GM23248 (cell line): ENCODE results near the gene WIPI1. TPM values are rescaled to one million over a fixed set of nuclear protein-coding genes. Genes with fewer than 3 reads are reported as not detected.
"Not testable (repeated sequence)": the region's sequence is repeated elsewhere in the genome, so short reads cannot be mapped to it uniquely, and the experiment has no call there.

Experiments used
- DNase-seq: peaks from one replicate; pipeline ENCODE4 v3.0.0-alpha.2; 2015
- H2AFZ ChIP-seq: fragments of 200-600 bp; sonication (generic); 2 replicates; pipeline ENCODE4 v1.6.1; 2016; ENCODE audit warnings: antibody characterized with exemption
- H3F3A ChIP-seq: fragments of 200-600 bp; sonication (generic); 2 replicates; pipeline ENCODE4 v1.6.1; 2016; ENCODE audit warnings: mild to moderate bottlenecking, antibody characterized with exemption, mixed run types; ENCODE audit not compliant: insufficient read depth
- H3K27ac ChIP-seq: fragments of 200-600 bp; sonication (generic); 2 replicates; pipeline ENCODE4 v1.5.1; 2016; ENCODE audit warnings: mild to moderate bottlenecking
- H3K27me3 ChIP-seq: fragments of 200-600 bp; sonication (generic); replicated peaks from 2 replicates; pipeline ENCODE4 v1.6.1; 2016; ENCODE audit warnings: mild to moderate bottlenecking; ENCODE audit not compliant: insufficient read depth
- H3K36me3 ChIP-seq: fragments of 200-600 bp; sonication (generic); 2 replicates; pipeline ENCODE4 v1.6.1; 2016; ENCODE audit warnings: low read depth, mild to moderate bottlenecking
- H3K4me1 ChIP-seq: fragments of 200-600 bp; sonication (generic); 2 replicates; pipeline ENCODE4 v1.6.1; 2016; ENCODE audit warnings: mild to moderate bottlenecking; ENCODE audit not compliant: insufficient read depth
- H3K4me2 ChIP-seq: fragments of 200-600 bp; sonication (generic); one replicate; pipeline ENCODE4 v1.6.1; 2016; ENCODE audit warnings: mild to moderate bottlenecking; ENCODE audit not compliant: unreplicated experiment
- H3K4me3 ChIP-seq: fragments of 200-600 bp; sonication (generic); 2 replicates; pipeline ENCODE4 v1.5.1; 2016; ENCODE audit warnings: mild to moderate bottlenecking
- H3K79me2 ChIP-seq: fragments of 200-600 bp; sonication (generic); 2 replicates; pipeline ENCODE4 v1.6.1; 2016; ENCODE audit warnings: mild to moderate bottlenecking; ENCODE audit not compliant: insufficient read depth
- H3K9ac ChIP-seq: fragments of 200-600 bp; sonication (generic); 2 replicates; pipeline ENCODE4 v1.6.1; 2016; ENCODE audit warnings: mild to moderate bottlenecking
- H3K9me2 ChIP-seq: fragments of 200-600 bp; sonication (generic); 2 replicates; pipeline ENCODE4 v1.6.1; 2016; ENCODE audit warnings: mixed run types, mild to moderate bottlenecking, moderate library complexity; ENCODE audit not compliant: insufficient read depth
- H3K9me3 ChIP-seq: fragments of 200-600 bp; sonication (generic); one replicate; pipeline ENCODE4 v1.6.1; 2017; ENCODE audit warnings: low read depth
- H4K20me1 ChIP-seq: fragments of 200-600 bp; sonication (generic); 2 replicates; pipeline ENCODE4 v1.6.0; 2016; ENCODE audit not compliant: insufficient read depth
- EZH2 ChIP-seq: fragments of 200-600 bp; sonication (generic); IDR thresholded peaks from 2 replicates; pipeline ENCODE4 v1.6.1; 2018; ENCODE audit warnings: antibody characterized with exemption, mild to moderate bottlenecking; ENCODE audit not compliant: insufficient read depth, poor library complexity, severe bottlenecking
- EZH2phosphoT487 ChIP-seq: fragments of 200-600 bp; sonication (generic); IDR thresholded peaks from 2 replicates; pipeline ENCODE4 v1.6.1; 2018; ENCODE audit warnings: antibody characterized with exemption, moderate library complexity, mild to moderate bottlenecking, low read depth; ENCODE audit not compliant: insufficient read depth
- WGBS, 2 experiments: methylation state at CpG; one replicate each; pipeline ENCODE4 v1.1.6; 2015 to 2017; ENCODE audit warnings: low lambda C conversion rate in 2 of 2, low coverage in 1 of 2; ENCODE audit errors: missing lambda C conversion rate in 2 of 2; 5-methylcytosine and 5-hydroxymethylcytosine counted together
- in situ Hi-C: fragments of 300-500 bp; cut with MboI; formaldehyde crosslinking; loops from 2 replicates; pipeline ENCODE4 v1.15.0; 2020
- polyA plus RNA-seq: library from polyadenylated mRNA; unstranded; fragments of >200 nt; fragmentation: Nextera tagmentation; extraction: Ambion mirVana; gene quantifications from 2 replicates; pipeline ENCODE4 v1.2.1, GENCODE V29; 2016
- total RNA-seq: library from RNA; depleted of rRNA; stranded (reverse); fragments of >200 nt; shearing (Covaris generic); gene quantifications from 2 replicates; pipeline ENCODE4 v1.2.3, GENCODE V29; 2014

The WIPI1 gene
- total and polyA plus RNA-seq, 2 experiments from 2014 or later, result 82.0 to 99.1 TPM

- Histone ChIP-seq H3F3A (no peaks in the 10 kb centered on the region; the same call in 1 of the 2 replicates), H3K27ac (no peak overlapping the region), H4K20me1 (no peaks in the 10 kb centered on the region), H3K4me3 (no peak overlapping the region), H3K4me2 (no peak overlapping the region), H2AFZ (no peak overlapping the region), H3K9me3 (no peaks in the 10 kb centered on the region), H3K9ac (no peak overlapping the region), H3K79me2 (no peaks in the 10 kb centered on the region), H3K4me1 (no peaks in the 10 kb centered on the region), H3K36me3 (no peaks in the 10 kb centered on the region), H3K9me2 (no peaks in the 10 kb centered on the region), H3K27me3 (no peaks in the 10 kb centered on the region)
- TF ChIP-seq EZH2 (no peak), EZH2phosphoT487 (no peak)
- in situ Hi-C loops, result no loop called here
- 27 to 29% methylated on average over 7 of the region's 7 CpGs for WGBS, 2 experiments
- peak; percentile 45 for DNase-seq
These were observed 41.4 kb upstream of the WIPI1 start for GRCh38 chr17:68498479-68499326.

- no peak overlapping the region for H3K4me2 ChIP-seq
These were observed 40.6 kb upstream of the WIPI1 start for GRCh38 chr17:68497885-68498319.

GRCh38 chr17:68495081-68495480 is 37.8 kb upstream of the WIPI1 start:
- H4K20me1 ChIP-seq, result no peaks in the 10 kb centered on the region
- no peaks in the 10 kb centered on the region for H3K9me2 ChIP-seq
- WGBS, 2 experiments, result 85 to 88% methylated on average over 4 of the region's 4 CpGs
- no peaks in the 10 kb centered on the region; the same call in 1 of the 2 replicates for H3F3A ChIP-seq
- H3K27me3 ChIP-seq, result no peaks in the 10 kb centered on the region
- H3K9ac ChIP-seq, result no peak overlapping the region
- no peak overlapping the region for H3K4me2 ChIP-seq
- in situ Hi-C loops, result no loop called here
- H3K4me1 ChIP-seq, result 0 out of 2 replicates have a peak, but pooled peaks cover 3% of the 10 kb centered on the region
- no peak overlapping the region for H3K4me3 ChIP-seq
- H3K9me3 ChIP-seq, result no peaks in the 10 kb centered on the region
- no peak for DNase-seq
- no peak overlapping the region for H2AFZ ChIP-seq
- H3K36me3 ChIP-seq, result no peaks in the 10 kb centered on the region
- no peaks in the 10 kb centered on the region for H3K79me2 ChIP-seq
- H3K27ac ChIP-seq, result no peak overlapping the region
- TF ChIP-seq EZH2phosphoT487 (no peak), EZH2 (no peak)

More at GRCh38 chr17:68497885-68498319, 40.6 kb upstream of the WIPI1 start:
- no peaks in the 10 kb centered on the region for H3K79me2 ChIP-seq
- no peak overlapping the region for H3K4me3 ChIP-seq
- H2AFZ ChIP-seq, result no peak overlapping the region
- in situ Hi-C loops, result no loop called here
- H3K9ac ChIP-seq, result no peak overlapping the region
- H3K27me3 ChIP-seq, result no peaks in the 10 kb centered on the region
- H4K20me1 ChIP-seq, result no peaks in the 10 kb centered on the region
- H3K9me2 ChIP-seq, result no peaks in the 10 kb centered on the region
- DNase-seq, result no peak
- H3K36me3 ChIP-seq, result no peaks in the 10 kb centered on the region
- WGBS, 2 experiments, result 55 to 66% methylated on average over 3 of the region's 3 CpGs
- no peaks in the 10 kb centered on the region for H3K9me3 ChIP-seq
- no peak overlapping the region for H3K27ac ChIP-seq
- H3F3A ChIP-seq, result no peaks in the 10 kb centered on the region; the same call in 1 of the 2 replicates
- TF ChIP-seq EZH2phosphoT487 (no peak), EZH2 (no peak)
- H3K4me1 ChIP-seq, result 0 out of 2 replicates have a peak, but pooled peaks cover 3% of the 10 kb centered on the region

- H3K9me2 ChIP-seq, H3K4me3 ChIP-seq, H3K9ac ChIP-seq, H2AFZ ChIP-seq, H3K4me1 ChIP-seq, H3K27ac ChIP-seq, H3K27me3 ChIP-seq, DNase-seq, H3F3A ChIP-seq, H4K20me1 ChIP-seq, H3K9me3 ChIP-seq, in situ Hi-C loops, H3K4me2 ChIP-seq, H3K36me3 ChIP-seq, H3K79me2 ChIP-seq: not testable (repeated sequence)
- 90 to 91% methylated on average over 8 of the region's 8 CpGs for WGBS, 2 experiments
These were observed 35.2 kb upstream of the WIPI1 start for GRCh38 chr17:68492394-68493054.
